ENCODE data around the gene ALDH5A1. TPM values are rescaled to one million over a fixed set of nuclear protein-coding genes. Genes with fewer than 3 reads are reported as not detected.

The ALDH5A1 gene
- total RNA-seq, 1 experiment from 2014 or later = 23.2 TPM

GRCh38 chr6:24536466-24536865, 41.7 kb downstream of the ALDH5A1 start:
- Mint-ChIP-seq H3K4me3 (ENCODE audit: low read depth, unreplicated experiment) (no peak overlapping the region), H3K4me1 (ENCODE audit: low read depth, unreplicated experiment) (no peaks in the 10 kb centered on the region), H3K27me3 (ENCODE audit: unreplicated experiment) (no peaks in the 10 kb centered on the region), H3K27ac (ENCODE audit: unreplicated experiment) (no peak overlapping the region), H3K9me3 (ENCODE audit: low read depth, unreplicated experiment) (no peaks in the 10 kb centered on the region), H3K36me3 (ENCODE audit: insufficient read depth, unreplicated experiment) (no peaks in the 10 kb centered on the region)
- intact Hi-C loops (cut with micrococcal nuclease; ENCODE audit: unreplicated experiment) = no loop called here
- DNase-seq = no peak
- no peak for TF ChIP-seq CTCF (IDR thresholded peaks at IDR 0.05; ENCODE audit: unreplicated experiment)
- BruUV-seq (replicated peaks) = no TSS peak
- CTCF ChIA-PET = no interaction called here

DNA sequence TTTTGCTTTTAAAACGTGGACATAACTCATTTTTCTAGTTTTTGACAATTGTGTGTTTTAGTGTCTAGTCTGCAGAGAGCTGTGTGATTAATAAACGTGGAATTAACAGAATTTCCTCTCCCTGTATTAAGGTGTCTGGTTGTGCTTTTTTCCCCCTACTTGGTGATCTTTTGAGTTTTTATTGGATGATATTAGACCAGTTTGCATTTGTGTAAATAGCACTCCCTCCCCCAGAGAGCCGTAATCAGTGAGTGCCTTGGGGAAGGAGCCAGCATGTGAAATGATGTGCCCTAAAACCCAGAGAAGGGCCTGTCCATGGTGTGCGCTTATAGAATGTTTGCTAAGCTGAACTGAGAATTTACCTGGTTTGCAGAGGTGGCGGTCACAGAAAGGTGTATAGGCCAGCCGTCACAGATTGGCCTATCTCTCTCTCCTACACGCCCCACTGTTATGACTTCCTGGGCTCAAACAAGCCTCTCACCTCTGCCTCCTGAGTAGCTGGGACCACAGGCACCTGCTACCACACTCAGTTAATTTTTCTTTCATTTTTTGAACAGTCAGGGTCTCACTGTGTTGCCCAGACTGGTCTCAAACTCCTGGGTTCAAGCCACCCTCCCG, 42.4 kb downstream of the ALDH5A1 start:
- Mint-ChIP-seq H3K27ac (ENCODE audit: unreplicated experiment) (no peak overlapping the region), H3K4me3 (ENCODE audit: low read depth, unreplicated experiment) (no peak overlapping the region), H3K4me1 (ENCODE audit: low read depth, unreplicated experiment) (no peaks in the 10 kb centered on the region), H3K27me3 (ENCODE audit: unreplicated experiment) (no peaks in the 10 kb centered on the region), H3K36me3 (ENCODE audit: insufficient read depth, unreplicated experiment) (no peaks in the 10 kb centered on the region), H3K9me3 (ENCODE audit: low read depth, unreplicated experiment) (no peaks in the 10 kb centered on the region)
- TF ChIP-seq CTCF (IDR thresholded peaks at IDR 0.05; ENCODE audit: unreplicated experiment) = no peak
- intact Hi-C loops (cut with micrococcal nuclease; ENCODE audit: unreplicated experiment) = no loop called here
- CTCF ChIA-PET = no interaction called here
- DNase-seq = no peak
- no TSS peak for BruUV-seq (replicated peaks)

DNA sequence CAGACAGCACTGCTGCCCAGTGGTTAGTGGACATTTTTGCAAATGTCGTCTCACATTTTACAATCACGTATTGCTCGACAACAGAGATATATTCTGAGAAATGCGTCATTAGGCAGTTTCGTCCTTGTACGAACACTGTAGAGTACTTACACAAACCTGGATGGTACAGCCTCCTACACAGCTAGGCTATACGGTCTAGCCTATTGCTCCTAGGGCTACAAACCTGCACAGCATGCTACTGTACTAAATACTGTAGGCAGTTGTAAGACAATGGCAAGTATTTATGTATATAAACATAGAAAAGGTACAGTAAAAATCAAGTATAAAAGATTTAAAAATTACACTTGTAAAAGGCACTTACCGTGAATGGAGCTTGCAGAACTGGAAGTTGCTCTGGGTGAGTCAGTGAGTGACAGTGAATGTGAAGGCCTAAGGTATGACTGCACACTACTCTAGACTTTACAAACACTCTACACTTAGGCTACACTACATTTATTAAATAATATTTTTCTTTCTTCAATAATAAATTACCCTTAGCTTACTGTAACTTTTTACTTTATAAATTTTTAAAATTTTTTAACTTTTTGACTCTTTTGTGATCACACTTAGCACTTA, 43.1 kb downstream of the ALDH5A1 start:
- no peaks in the 10 kb centered on the region for H3K4me1 Mint-ChIP-seq (ENCODE audit: low read depth, unreplicated experiment)
- no peaks in the 10 kb centered on the region for H3K9me3 Mint-ChIP-seq (ENCODE audit: low read depth, unreplicated experiment)
- no peak overlapping the region for H3K27ac Mint-ChIP-seq (ENCODE audit: unreplicated experiment)
- H3K4me3 Mint-ChIP-seq (ENCODE audit: low read depth, unreplicated experiment) = no peak overlapping the region
- TF ChIP-seq CTCF (IDR thresholded peaks at IDR 0.05; ENCODE audit: unreplicated experiment) = no peak
- no peaks in the 10 kb centered on the region for H3K36me3 Mint-ChIP-seq (ENCODE audit: insufficient read depth, unreplicated experiment)
- H3K27me3 Mint-ChIP-seq (ENCODE audit: unreplicated experiment) = no peaks in the 10 kb centered on the region
- CTCF ChIA-PET = interaction anchor here (0.6 kb wide), 1 partner anchor 54 kb away, joined by 3 read pairs; no protein-coding TSS in a partner anchor
- intact Hi-C loops (cut with micrococcal nuclease; ENCODE audit: unreplicated experiment) = no loop called here
- BruUV-seq (replicated peaks) = no TSS peak
- no peak for DNase-seq

DNA sequence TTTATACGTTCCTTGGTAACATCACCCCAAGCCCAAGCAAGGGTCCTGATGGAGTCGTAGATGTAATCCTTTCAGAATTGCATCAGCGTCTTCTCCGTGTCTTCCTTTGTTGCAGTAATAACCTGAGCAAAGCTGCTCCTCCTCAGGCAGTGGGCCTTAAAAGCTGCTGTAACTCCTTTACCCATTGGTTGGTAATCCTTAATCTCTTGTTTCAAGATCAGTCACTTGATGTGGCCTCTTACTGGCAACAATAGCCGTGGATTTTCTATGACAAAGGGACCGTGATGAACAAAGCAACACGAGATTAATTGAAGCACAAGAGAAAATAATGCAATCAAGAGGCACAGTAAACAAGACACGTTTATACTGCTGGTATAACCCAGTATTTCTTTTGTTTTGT, 44.6 kb downstream of the ALDH5A1 start:
- Mint-ChIP-seq H3K4me1 (ENCODE audit: low read depth, unreplicated experiment) (no peaks in the 10 kb centered on the region), H3K9me3 (ENCODE audit: low read depth, unreplicated experiment) (no peaks in the 10 kb centered on the region), H3K27me3 (ENCODE audit: unreplicated experiment) (no peaks in the 10 kb centered on the region), H3K4me3 (ENCODE audit: low read depth, unreplicated experiment) (no peak overlapping the region), H3K36me3 (ENCODE audit: insufficient read depth, unreplicated experiment) (no peaks in the 10 kb centered on the region), H3K27ac (ENCODE audit: unreplicated experiment) (no peak overlapping the region)
- TF ChIP-seq CTCF (IDR thresholded peaks at IDR 0.05; ENCODE audit: unreplicated experiment) = no peak
- intact Hi-C loops (cut with micrococcal nuclease; ENCODE audit: unreplicated experiment) = no loop called here
- no TSS peak for BruUV-seq (replicated peaks)
- CTCF ChIA-PET = no interaction called here
- no peak for DNase-seq
